NCI-H2081 (cell line): ENCODE results near the gene WDR59.
"Not testable (repeated sequence)": the region's sequence is repeated elsewhere in the genome, so short reads cannot be mapped to it uniquely, and the experiment has no call there.

Experiments
- DNase-seq, 2 experiments: peaks; one replicate each; lab custom pipeline; 2025; lab: John Stamatoyannopoulos, UW

WDR59 gene

GRCh38 chr16:74850027-74850426 is 134.9 kb downstream of the WDR59 start:
- DNase-seq, result no peak

- no peak for DNase-seq
Measured at GRCh38 chr16:74847202-74847601, 137.7 kb downstream of the WDR59 start.

GRCh38 chr16:74846714-74847113 is 138.2 kb downstream of the WDR59 start:
- DNase-seq, result no peak

GRCh38 chr16:74844041-74844980 is 140.6 kb downstream of the WDR59 start:
- DNase-seq, result no peak

- DNase-seq, result not testable (repeated sequence)
Measured at GRCh38 chr16:74843381-74844035, 141.4 kb downstream of the WDR59 start.

GRCh38 chr16:74842413-74842812 is 142.5 kb downstream of the WDR59 start:
- no peak for DNase-seq

GRCh38 chr16:74841904-74842303 is 143.0 kb downstream of the WDR59 start:
- DNase-seq, result no peak

GRCh38 chr16:74841469-74841868 is 143.5 kb downstream of the WDR59 start:
- no peak for DNase-seq

GRCh38 chr16:74837056-74837455 is 147.9 kb downstream of the WDR59 start:
- no peak for DNase-seq

GRCh38 chr16:74836111-74836671 is 148.7 kb downstream of the WDR59 start:
- no peak for DNase-seq

- no peak for DNase-seq
Measured at GRCh38 chr16:74832228-74832627, 152.7 kb downstream of the WDR59 start.

- no peak for DNase-seq
Measured at GRCh38 chr16:74831467-74831866, 153.5 kb downstream of the WDR59 start.

GRCh38 chr16:74830648-74831047 is 154.3 kb downstream of the WDR59 start:
- no peak for DNase-seq

- DNase-seq, result no peak
Measured at GRCh38 chr16:74829637-74830036, 155.3 kb downstream of the WDR59 start.

- peak in 1 of 2 experiments; percentile 45 for DNase-seq
Measured at GRCh38 chr16:74825941-74826340, 159.0 kb downstream of the WDR59 start.

- DNase-seq, result no peak
Measured at GRCh38 chr16:74825016-74825415, 159.9 kb downstream of the WDR59 start.
